Endodermal cell (in vitro differentiated cells): Measurements from ENCODE around the gene WNT9B. TPM values are rescaled to one million over a fixed set of nuclear protein-coding genes. Genes with fewer than 3 reads are reported as not detected.
A peak's percentile ranks its signal among the peaks of the same experiment; 100 is the strongest.

Source experiments
- DNase-seq: peaks from one replicate; pipeline ENCODE4 v3.0.0-alpha.2; 2017
- H3K27ac ChIP-seq: 2 replicates; pipeline ENCODE4 v1.5.1; 2013; ENCODE audit warnings: mild to moderate bottlenecking, low read depth, low read length, moderate library complexity
- H3K27me3 ChIP-seq: 2 replicates; pipeline ENCODE4 v1.6.1; 2013; ENCODE audit warnings: mild to moderate bottlenecking, low read length, moderate library complexity; ENCODE audit not compliant: insufficient read depth, control insufficient read depth, poor library complexity, severe bottlenecking
- H3K36me3 ChIP-seq: 2 replicates; pipeline ENCODE4 v1.7.0; 2013; ENCODE audit warnings: mild to moderate bottlenecking, low read length, moderate library complexity; ENCODE audit not compliant: control insufficient read depth, insufficient read depth
- H3K4me1 ChIP-seq: one replicate; pipeline ENCODE4 v1.7.0; 2013; ENCODE audit warnings: low read length; ENCODE audit not compliant: control insufficient read depth, insufficient read depth
- H3K4me3 ChIP-seq: 2 replicates; pipeline ENCODE4 v1.5.1; 2013; ENCODE audit warnings: mild to moderate bottlenecking, low read length, moderate library complexity
- H3K9ac ChIP-seq: 2 replicates; pipeline ENCODE4 v1.6.1; 2013; ENCODE audit warnings: mild to moderate bottlenecking, low read length, moderate library complexity; ENCODE audit not compliant: poor library complexity, severe bottlenecking; ENCODE audit errors: extremely low read depth
- H3K9me3 ChIP-seq: 2 replicates; pipeline ENCODE4 v1.6.1; 2013; ENCODE audit warnings: mild to moderate bottlenecking, low read length, moderate library complexity; ENCODE audit not compliant: control insufficient read depth
- H3K27ac Mint-ChIP-seq: 2 replicates; pipeline ENCODE4 v1.8.0; 2020; ENCODE audit warnings: mixed read lengths
- H3K27me3 Mint-ChIP-seq: 2 replicates; pipeline ENCODE4 v1.8.0; 2021; ENCODE audit warnings: mild to moderate bottlenecking, mixed read lengths; ENCODE audit not compliant: insufficient read depth
- H3K36me3 Mint-ChIP-seq: 2 replicates; pipeline ENCODE4 v1.8.0; 2020; ENCODE audit warnings: low read depth, mixed read lengths
- H3K4me1 Mint-ChIP-seq: 2 replicates; pipeline ENCODE4 v1.8.0; 2020; ENCODE audit warnings: mixed read lengths
- H3K4me3 Mint-ChIP-seq: 2 replicates; pipeline ENCODE4 v1.8.0; 2020; ENCODE audit warnings: mild to moderate bottlenecking, moderate library complexity, mixed read lengths
- H3K9me3 Mint-ChIP-seq: 2 replicates; pipeline ENCODE4 v1.8.0; 2020; ENCODE audit warnings: mild to moderate bottlenecking, mixed read lengths
- WGBS, 2 experiments: methylation state at CpG; one replicate each; pipeline versions ENCODE4 v1.1.5 to v1.1.7; 2013; ENCODE audit warnings: missing lambda C conversion rate in 2 of 2, mixed read lengths in 1 of 2; ENCODE audit not compliant: insufficient coverage in 1 of 2, insufficient read length in 1 of 2; 5-methylcytosine and 5-hydroxymethylcytosine counted together
- total RNA-seq, 2 donors: library from RNA; stranded (reverse); fragmentation: NEBNext Ultra II Directional in 1 of 2; extraction: Animal tissue kit (Norgen Biotek cat#: 25700) in 1 of 2; gene quantifications; 2 replicates in 1 of 2; 3 replicates in 1 of 2; pipeline ENCODE4 v1.2.1, GENCODE V29; 2021
- TF ChIP-seq, protein P1 (sequence below): fragments of 200-600 bp; sonication (generic); conservative IDR thresholded peaks from 2 replicates; pipeline ENCODE4 v1.5.0; 2021; ENCODE audit warnings: antibody characterized with exemption, mild to moderate bottlenecking

WNT9B gene
- total RNA-seq, 2 donors from 2014 or later: 0.33 TPM; not detected in 1

DNA sequence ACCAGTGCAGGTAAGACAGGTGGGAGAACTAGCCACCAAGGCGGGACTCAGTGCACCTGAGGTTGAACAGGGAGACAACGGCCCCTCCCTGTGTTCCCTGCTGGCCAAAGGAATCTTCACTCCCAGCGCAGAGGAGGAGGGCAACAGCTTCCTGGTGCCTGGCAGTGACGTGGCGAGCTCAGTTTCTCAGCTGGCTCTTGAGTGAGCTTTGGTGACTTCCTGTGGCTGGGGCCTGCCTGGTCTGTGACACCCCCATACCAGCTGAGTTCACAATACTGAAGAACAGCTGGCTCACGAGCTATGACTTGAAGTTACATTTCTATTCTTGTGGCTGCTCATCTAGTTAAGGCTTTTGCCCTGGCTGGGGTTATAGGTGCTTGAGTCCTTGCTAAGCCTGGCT lies 26.1 kb downstream of the WNT9B start:
- H3K9me3 ChIP-seq: no peaks in the 10 kb centered on the region
- Mint-ChIP-seq H3K36me3 (no peaks in the 10 kb centered on the region), H3K4me1 (no peaks in the 10 kb centered on the region), H3K27ac (no peak overlapping the region), H3K9me3 (no peaks in the 10 kb centered on the region), H3K4me3 (no peak overlapping the region), H3K27me3 (no peaks in the 10 kb centered on the region)
- H3K27ac ChIP-seq: no peak overlapping the region
- H3K4me3 ChIP-seq: no peak overlapping the region
- WGBS, 2 experiments: 82 to 95% methylated on average over 3 to 6 of the region's 6 CpGs
- no peak overlapping the region for H3K9ac ChIP-seq
- DNase-seq: peak; percentile 38
- TF ChIP-seq, protein P1, sequence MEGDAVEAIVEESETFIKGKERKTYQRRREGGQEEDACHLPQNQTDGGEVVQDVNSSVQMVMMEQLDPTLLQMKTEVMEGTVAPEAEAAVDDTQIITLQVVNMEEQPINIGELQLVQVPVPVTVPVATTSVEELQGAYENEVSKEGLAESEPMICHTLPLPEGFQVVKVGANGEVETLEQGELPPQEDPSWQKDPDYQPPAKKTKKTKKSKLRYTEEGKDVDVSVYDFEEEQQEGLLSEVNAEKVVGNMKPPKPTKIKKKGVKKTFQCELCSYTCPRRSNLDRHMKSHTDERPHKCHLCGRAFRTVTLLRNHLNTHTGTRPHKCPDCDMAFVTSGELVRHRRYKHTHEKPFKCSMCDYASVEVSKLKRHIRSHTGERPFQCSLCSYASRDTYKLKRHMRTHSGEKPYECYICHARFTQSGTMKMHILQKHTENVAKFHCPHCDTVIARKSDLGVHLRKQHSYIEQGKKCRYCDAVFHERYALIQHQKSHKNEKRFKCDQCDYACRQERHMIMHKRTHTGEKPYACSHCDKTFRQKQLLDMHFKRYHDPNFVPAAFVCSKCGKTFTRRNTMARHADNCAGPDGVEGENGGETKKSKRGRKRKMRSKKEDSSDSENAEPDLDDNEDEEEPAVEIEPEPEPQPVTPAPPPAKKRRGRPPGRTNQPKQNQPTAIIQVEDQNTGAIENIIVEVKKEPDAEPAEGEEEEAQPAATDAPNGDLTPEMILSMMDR: no peak
- no peaks in the 10 kb centered on the region for H3K36me3 ChIP-seq
- no peaks in the 10 kb centered on the region for H3K4me1 ChIP-seq
- no peaks in the 10 kb centered on the region for H3K27me3 ChIP-seq

DNA sequence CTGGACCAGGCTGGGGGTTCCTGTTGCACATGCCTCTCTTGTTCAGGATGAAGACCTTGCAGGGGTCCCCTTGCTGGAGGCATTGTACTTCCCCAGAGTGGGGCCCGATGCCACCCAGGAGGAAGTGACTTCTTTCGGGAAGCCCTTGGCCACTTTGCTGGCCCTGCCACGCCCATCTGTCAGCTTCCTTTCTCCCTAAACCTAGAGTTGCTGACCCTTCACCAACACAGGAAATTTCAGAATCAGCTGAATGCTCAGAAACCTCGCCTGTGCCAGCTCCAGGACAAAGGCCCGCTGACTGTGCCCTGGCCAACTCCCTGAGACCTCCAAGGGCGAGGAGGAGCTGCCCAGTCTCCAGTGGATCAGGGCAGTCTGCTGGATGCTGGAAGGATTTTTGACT lies 26.7 kb downstream of the WNT9B start:
- 91 to 92% methylated on average over 6 of the region's 6 CpGs for WGBS, 2 experiments
- DNase-seq: peak; percentile 46
- Histone ChIP-seq H3K4me3 (no peak overlapping the region), H3K36me3 (no peaks in the 10 kb centered on the region), H3K27me3 (no peaks in the 10 kb centered on the region), H3K9me3 (no peaks in the 10 kb centered on the region), H3K27ac (no peak overlapping the region), H3K4me1 (no peaks in the 10 kb centered on the region), H3K9ac (no peak overlapping the region)
- no peaks in the 10 kb centered on the region for H3K36me3 Mint-ChIP-seq
- H3K27ac Mint-ChIP-seq: no peak overlapping the region
- H3K4me1 Mint-ChIP-seq: no peaks in the 10 kb centered on the region
- TF ChIP-seq, protein P1: no peak
- H3K27me3 Mint-ChIP-seq: no peaks in the 10 kb centered on the region
- H3K4me3 Mint-ChIP-seq: no peak overlapping the region
- H3K9me3 Mint-ChIP-seq: no peaks in the 10 kb centered on the region

DNA sequence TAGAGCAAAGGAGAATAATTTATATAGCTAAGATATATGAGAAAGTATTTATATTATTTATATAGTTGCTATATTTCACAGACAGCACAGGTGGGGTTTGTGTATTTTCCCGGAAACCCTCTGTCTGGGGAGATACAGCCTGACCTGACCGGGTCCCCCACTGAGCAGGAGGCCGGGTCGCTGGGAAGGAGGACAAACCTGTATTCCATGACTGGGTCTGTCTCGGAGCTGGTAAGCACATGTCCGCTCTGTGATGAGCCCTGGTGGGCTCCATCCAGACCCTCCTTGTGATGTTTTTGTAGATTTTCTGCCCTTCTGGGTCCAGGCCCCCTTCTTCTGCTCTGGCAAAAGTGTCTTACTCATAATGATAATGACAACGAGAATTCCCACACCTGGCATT lies 27.7 kb downstream of the WNT9B start:
- Histone ChIP-seq H3K4me3 (no peak overlapping the region), H3K9ac (no peak overlapping the region), H3K27me3 (no peaks in the 10 kb centered on the region), H3K27ac (no peak overlapping the region), H3K9me3 (no peaks in the 10 kb centered on the region), H3K36me3 (no peaks in the 10 kb centered on the region), H3K4me1 (no peaks in the 10 kb centered on the region)
- WGBS, 2 experiments: 89 to 96% methylated on average over 6 to 7 of the region's 7 CpGs
- no peak for DNase-seq
- Mint-ChIP-seq H3K27me3 (no peaks in the 10 kb centered on the region), H3K4me3 (no peak overlapping the region), H3K9me3 (no peaks in the 10 kb centered on the region), H3K4me1 (no peaks in the 10 kb centered on the region), H3K27ac (no peak overlapping the region), H3K36me3 (no peaks in the 10 kb centered on the region)
- TF ChIP-seq, protein P1: no peak
